WI38 (cell line): Measurements from ENCODE around the gene MGP.

ENCODE experiments used
- H3K4me3 ChIP-seq: 2 replicates; pipeline ENCODE4 v1.5.1; 2011; ENCODE audit warnings: low read depth, mild to moderate bottlenecking, control low read depth, low read length
- TF ChIP-seq, protein P1 (sequence below): IDR thresholded peaks from 2 replicates; pipeline ENCODE4 v1.5.1; 2012; ENCODE audit warnings: low read depth, mild to moderate bottlenecking, control low read depth, low read length

Gene MGP

DNA sequence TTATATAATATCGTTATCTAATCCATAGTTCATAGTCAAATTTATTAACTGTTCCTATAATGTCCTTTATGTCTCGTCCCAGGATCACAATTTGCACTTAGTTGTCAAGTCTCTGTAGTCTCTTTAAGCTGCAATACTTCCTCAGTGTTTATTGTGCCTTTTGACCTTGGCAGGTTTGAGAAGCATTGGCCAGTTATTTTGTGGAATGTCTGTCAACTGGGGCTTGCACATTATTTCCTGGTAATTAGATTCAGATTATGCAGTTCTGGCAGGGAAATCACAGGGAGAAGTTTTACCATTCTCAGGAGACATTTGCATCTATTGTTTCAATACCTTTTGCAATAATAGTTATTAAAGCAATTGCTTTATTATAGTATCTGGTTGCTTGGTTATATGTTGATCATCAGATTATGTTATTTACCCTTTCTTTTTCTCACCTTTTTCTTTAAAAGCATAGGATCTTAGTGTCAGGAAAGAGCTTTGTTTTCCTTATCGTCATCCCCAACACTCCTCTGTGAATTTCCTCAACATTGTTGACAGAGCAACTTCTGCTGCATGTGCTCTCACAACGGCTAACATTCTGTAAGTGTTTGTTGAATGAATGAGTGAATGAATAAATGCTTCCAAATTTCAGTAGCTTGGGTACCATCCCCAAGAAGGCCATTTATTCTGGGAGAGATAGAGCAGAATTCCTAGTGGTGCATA lies 38.6 kb downstream of the MGP start:
- TF ChIP-seq, protein P1, sequence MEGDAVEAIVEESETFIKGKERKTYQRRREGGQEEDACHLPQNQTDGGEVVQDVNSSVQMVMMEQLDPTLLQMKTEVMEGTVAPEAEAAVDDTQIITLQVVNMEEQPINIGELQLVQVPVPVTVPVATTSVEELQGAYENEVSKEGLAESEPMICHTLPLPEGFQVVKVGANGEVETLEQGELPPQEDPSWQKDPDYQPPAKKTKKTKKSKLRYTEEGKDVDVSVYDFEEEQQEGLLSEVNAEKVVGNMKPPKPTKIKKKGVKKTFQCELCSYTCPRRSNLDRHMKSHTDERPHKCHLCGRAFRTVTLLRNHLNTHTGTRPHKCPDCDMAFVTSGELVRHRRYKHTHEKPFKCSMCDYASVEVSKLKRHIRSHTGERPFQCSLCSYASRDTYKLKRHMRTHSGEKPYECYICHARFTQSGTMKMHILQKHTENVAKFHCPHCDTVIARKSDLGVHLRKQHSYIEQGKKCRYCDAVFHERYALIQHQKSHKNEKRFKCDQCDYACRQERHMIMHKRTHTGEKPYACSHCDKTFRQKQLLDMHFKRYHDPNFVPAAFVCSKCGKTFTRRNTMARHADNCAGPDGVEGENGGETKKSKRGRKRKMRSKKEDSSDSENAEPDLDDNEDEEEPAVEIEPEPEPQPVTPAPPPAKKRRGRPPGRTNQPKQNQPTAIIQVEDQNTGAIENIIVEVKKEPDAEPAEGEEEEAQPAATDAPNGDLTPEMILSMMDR = no peak
- H3K4me3 ChIP-seq = no peak overlapping the region

DNA sequence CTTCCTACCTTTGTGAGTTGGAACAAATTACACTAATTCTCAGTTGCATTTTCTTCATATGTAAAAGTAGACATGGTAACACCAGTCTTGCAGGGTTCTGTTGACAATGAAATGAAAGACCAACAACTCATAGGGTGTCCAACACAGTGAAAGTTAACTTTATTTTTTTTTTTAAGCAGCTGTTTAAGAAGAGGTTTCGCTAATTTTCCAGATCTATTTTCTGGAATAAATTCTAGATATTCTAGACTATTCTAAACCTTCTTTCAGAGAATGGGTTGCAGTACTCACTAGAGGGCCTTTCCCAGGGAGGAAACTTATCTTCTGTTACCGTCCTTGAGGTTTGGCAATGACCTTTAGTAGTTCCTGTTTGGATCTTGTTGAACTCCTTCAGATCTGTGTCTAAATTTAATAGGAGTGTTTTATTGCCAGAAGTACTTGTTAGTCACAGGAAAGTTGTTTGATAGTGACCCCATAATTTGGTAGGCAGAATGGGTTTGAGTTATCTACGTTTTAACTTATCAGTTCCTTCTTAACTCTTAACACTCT lies 39.5 kb downstream of the MGP start:
- TF ChIP-seq, protein P1 = no peak
- H3K4me3 ChIP-seq = no peak overlapping the region

DNA sequence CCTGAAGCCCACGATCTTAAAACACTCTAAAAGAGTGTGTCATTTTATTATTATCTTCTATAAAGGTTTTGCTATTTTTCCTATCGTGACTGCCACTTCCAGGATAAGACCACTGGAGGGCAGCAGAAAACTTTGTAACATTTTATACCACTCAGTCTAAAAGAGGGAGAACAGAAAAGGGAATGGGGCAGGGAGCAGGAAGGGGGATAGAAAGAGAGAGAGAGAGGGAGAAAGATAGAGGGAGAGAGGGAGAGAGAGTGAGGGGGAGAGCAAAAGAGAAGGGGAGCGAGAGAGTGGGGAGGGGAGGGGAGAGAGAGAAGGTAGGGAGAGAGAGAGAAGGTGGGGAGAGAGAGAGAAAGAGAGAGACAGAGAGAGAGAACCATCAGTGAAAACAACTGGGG lies 40.3 kb downstream of the MGP start:
- H3K4me3 ChIP-seq = no peak overlapping the region
- TF ChIP-seq, protein P1 = peak; percentile 60

DNA sequence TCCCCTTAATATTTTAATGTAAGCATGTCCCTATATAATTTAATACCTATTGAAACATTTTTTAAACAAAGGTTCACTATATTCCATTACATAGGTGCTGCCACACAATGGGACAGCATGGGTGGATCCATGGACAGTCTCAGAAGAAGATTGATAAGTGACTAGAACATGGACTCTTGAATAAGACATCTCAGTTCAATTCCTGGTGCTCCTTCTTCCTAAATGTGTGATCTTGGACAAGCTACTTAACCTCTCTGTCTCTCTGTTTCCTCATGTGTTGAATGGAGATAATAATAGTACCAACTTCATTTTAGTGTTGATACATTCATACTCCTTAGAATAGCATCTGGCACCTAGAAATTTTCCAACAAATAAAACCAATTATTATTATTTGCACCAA lies 41.3 kb downstream of the MGP start:
- H3K4me3 ChIP-seq = no peak overlapping the region
- TF ChIP-seq, protein P1 = no peak

DNA sequence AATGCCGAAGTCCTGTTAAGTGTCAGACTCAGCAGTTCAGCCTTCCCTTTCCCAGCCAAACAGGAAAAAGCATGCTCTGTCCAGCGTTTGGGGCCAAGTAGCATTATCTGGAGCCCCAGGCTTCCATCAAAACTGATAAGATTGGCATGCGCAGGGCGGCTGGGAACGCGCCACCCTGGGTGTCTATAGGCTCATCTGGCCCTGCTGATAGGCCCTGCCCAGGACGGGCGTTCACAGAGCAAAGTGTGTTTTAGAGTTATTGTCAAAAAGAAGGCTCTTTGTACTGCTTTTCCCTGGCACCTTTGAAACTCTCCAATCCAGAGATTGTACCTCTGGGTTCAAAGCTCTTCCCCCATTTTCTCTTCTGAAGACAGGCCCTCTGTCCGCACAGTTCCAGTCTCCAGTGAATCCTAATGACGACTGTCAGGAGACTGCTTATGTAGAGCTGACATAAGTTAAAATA lies 42.2 kb downstream of the MGP start, which contains the start of gene ART4:
TSS of gene ART4 (minus strand) at position 102 of the 463 bp plus-strand sequence. CDS start 413 bp downstream, outside the sequence.
- TF ChIP-seq, protein P1 = no peak
- H3K4me3 ChIP-seq = no peak within 1 kb of the TSS

DNA sequence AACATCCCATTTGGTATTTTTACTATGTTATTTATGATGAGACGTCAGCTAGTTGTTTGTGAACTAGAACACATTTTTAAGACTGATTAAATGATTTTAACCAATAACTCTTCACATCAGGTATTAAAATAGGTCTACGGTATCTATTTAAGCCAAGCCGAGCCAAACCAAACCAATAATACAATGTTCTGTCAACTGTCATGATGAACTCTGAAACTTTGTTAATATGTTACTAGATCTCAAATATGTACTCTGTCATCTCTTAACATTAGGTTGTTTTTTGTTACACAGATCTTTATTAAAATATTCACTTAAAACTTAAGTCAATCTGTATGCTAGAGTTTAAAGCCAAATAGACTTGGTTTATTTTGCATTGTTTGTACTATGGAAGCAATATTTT lies 43.3 kb downstream of the MGP start:
- TF ChIP-seq, protein P1 = no peak
- H3K4me3 ChIP-seq = no peak overlapping the region

DNA sequence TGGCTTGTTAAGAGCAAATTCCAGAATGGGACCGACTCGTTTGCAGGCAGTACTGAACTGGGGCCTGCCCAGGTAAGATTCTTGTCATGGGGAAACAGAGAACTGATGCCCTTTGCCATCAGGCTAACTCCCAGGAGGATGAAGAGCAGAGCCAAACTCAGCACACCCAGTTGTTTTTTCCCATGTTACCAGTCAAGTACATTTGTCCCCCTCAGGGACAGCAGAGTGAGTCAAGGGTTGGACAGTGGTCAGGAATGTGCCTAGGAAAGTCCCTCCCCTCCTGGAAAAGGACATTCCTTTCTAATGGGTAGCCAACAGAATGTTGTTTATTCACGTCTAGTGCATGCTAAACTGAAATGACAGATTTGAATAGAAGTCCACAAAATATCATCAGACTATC lies 43.9 kb downstream of the MGP start:
- H3K4me3 ChIP-seq = no peak overlapping the region

More for the DNA sequence above, 43.9 kb downstream of the MGP start:
- TF ChIP-seq, protein P1 = no peak
